GM18505 (cell line): Measurements from ENCODE around the gene RAB7B.

Experiments
- ATAC-seq: cut with Tn5 transposase; IDR thresholded peaks from one replicate; pipeline ENCODE4 v1.9.1; 2021; ENCODE audit not compliant: unreplicated experiment
- POLR2A ChIP-seq: IDR thresholded peaks from 4 replicates; pipeline ENCODE4 v1.6.1; 2011; ENCODE audit warnings: borderline replicate concordance; ENCODE audit not compliant: insufficient read depth, insufficient read length; ENCODE audit errors: extremely low read depth

Gene RAB7B

DNA sequence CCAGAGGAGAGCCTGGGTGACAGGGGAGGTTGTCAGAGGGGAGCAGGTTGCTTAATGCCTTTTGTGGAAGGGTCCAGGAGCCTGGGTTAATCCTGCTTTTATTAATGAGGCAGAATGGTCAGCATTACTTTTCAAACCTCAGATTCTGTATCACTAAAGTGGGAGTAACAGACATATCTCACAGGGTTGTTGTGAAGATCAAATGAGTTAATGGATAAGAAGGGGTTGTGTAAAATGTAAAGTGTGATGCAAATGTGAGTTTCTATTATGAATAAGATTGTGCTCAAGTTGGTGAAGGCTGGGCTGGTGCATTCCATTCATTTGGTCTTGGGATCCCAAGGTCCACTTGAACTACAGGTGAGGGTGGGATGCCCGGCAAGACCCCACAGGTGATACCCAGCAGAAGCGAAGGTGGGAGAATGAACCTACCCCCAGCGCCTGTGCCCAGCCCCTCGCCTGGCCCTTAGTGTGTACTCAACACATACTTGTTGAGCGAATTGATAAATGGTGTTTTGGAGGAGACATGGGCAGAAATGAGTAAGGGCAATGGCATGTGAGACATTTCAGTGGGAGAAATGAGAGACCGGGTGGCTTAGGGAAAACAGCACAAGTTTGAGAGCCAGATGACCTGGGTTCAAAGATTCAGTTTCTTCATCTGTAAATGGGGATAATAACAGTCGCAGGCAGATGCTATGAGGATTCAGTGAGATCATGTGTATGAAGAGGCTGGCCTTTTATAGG is 66.2 kb downstream of the RAB7B start:
- no peak for TF ChIP-seq POLR2A
- no peak for ATAC-seq

DNA sequence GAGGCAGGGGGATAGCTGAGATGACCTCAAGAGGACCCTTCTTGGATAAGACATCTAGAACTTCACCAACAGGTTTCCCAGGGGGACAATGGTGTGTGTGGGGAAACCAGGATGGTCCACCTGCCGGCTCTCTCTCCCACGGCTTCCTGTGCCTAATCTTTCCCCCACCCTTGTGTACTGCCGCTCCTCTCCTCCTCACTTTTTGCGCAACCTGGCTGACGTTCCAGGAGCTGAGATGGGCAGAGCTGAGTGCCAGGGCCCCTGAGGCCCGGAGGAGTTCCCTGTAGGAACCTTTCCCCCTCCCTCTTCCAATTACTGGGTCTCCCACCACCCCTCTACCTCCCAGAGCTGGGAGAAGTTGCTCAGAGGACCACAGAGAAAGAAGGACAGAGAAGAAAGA is 66.9 kb downstream of the RAB7B start:
- TF ChIP-seq POLR2A = no peak
- no peak for ATAC-seq

- no peak for ATAC-seq
- TF ChIP-seq POLR2A = no peak
These were observed 67.3 kb downstream of the RAB7B start for GRCh38 chr1:205935869-205936268.

DNA sequence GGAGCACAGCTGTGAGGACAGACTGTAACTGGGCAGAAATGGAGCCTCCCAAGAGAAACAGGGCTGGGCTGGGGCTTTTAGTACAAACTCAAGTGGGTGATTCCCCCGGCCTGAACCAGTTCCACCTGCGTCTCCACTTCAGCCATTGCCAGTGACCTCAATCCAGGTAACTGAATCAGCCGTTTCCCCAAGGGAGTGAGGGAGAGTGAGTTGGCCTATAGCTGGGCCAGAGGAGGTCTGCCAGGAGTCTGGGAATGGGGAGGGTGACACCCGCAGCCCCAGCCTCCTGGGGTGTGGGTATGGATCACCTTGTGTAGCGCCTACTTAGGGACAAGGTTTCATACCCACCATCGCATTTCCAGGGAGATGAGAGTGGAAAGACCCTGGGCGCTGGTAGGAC is 68.4 kb downstream of the RAB7B start:
- ATAC-seq = no peak
- no peak for TF ChIP-seq POLR2A

DNA sequence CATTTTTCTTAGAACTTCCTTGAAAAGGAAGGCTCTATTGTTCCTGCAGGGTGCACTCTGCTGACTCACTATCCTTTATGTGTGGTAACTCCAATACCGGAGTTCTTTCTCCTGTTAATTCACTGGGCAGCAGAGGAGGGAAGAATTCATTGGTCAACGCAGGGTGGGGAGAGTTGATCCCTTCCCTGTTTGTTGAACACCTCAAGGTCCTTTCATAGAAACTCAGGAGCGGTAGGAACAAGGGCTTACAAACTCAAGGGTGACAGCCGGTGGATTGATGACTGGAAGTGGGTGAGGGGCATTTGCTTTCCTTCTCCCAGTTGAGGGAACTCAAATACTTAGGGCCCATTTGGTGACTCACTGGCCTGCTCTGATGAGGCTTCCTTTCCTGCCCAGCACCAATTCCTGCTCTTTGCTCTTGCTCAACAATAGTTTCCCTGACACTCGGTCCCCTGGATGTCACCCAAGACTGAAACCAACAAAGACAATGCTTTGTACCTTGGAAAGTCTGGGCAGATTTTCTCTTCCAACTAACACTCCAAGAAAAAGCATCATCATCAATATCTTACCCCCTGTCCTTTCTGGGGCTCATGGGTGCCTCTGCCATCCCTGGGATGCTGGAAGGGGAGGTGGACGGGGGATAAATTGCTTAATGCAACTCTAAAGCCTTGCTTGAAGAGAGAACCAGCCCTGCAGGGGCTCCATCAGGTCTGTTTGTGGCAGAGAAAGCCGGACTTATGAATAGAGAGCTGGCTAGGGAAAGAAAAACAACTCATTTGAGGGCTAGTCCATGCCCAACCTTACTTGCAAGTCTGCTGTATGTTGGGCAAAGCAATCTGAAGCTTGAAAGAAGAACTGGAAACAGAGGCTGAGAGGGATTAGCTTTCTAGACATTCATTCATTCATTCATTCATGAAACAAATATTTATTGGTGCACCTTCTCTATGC is 69.2 kb downstream of the RAB7B start:
- TF ChIP-seq POLR2A = no peak
- no peak for ATAC-seq

GRCh38 chr1:205932776-205933175 is 70.4 kb downstream of the RAB7B start:
- TF ChIP-seq POLR2A = no peak
- no peak for ATAC-seq

- ATAC-seq = no peak
- TF ChIP-seq POLR2A = no peak
These were observed 72.4 kb downstream of the RAB7B start for GRCh38 chr1:205930799-205931281.

- TF ChIP-seq POLR2A = no peak
- no peak for ATAC-seq
These were observed 73.0 kb downstream of the RAB7B start for GRCh38 chr1:205930195-205930577.

GRCh38 chr1:205929496-205930194 is 73.5 kb downstream of the RAB7B start:
- ATAC-seq = no peak
- no peak for TF ChIP-seq POLR2A

DNA sequence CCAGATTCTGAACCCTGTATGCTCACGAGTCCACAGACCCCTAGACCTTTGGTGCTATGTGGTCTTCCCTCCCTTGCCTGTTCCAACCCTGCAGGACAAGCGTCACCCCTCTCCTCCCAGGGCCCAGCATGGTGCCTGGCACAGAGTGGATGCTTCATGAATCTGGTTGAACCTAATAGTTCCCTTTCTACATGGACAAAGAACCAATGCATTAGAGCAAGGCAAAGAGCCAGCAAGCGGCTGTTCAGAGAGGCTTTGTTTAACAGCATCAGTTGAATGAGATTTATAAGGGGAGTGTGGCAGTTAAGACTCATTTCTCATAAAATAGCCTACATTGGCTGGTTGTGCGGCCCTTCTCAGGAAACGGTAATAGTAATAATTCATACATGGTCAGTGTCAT is 74.9 kb downstream of the RAB7B start:
- no peak for ATAC-seq
- no peak for TF ChIP-seq POLR2A

DNA sequence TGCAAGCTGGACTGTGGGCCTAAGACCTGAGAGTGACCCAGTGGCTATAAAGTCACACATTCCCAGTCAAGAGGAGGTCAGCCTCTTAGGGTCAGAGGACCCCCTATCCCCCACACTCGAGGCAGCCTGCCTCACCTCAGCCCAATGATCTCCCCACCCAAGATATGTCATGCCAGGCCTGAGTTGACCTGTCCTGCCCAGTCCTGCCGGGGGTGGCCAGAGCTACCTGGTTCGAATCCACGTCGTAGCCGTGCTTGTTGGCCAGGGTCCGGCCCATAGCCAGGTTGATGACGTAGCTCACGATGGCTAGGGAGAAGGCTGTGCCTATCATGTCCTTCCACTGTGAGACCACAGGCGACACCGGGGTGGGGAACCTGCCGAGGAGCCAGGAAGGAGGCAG is 75.5 kb downstream of the RAB7B start:
- ATAC-seq = no peak
- TF ChIP-seq POLR2A = no peak

DNA sequence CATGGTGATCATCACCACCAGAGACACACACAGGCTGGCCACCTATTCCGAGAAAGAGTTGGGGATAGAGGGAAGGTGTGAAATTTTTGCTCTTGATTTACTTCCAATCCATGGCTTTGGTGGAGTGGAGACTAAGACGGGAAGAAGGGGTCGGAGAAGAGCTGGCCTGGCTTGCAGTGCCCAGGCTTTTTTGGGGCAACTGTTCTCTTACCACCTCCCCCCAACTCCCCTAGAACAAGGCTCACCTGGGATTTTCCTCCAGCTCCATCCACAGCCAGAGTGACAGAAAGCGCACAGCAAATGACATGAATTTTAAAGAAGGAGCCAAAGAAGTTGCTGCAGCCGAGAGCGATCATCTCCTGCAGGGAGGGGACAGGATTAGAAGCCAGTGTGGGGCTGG is 75.9 kb downstream of the RAB7B start:
- no peak for TF ChIP-seq POLR2A
- no peak for ATAC-seq
